ENCODE measurements around the gene DBP. TPM values are rescaled to one million over a fixed set of nuclear protein-coding genes. Genes with fewer than 3 reads are reported as not detected.
"Not testable (repeated sequence)": the region's sequence is repeated elsewhere in the genome, so short reads cannot be mapped to it uniquely, and the experiment has no call there.

Gene DBP
- total RNA-seq, 1 experiment from 2014 or later: 12.6 TPM

DNA sequence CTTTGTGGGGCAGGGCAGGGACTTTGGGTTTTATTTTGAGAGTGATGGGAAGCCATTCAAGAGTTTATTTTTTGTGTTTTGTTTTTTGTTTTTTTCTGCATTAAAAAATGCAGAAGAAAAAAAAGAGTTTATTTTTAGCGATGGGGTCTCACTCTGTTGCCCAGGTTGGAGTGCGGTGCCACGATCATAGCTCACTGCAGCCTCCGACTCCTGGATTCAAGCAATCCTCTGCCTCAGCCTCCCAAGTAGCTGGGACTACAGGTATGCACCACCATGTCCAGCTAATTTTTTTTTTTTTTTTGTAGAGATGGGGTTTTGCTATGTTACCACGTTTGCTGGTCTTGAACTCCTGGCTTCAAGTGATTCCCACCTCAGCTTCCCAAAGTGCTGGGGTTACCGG, 21.3 kb upstream of the DBP start:
- no peak overlapping the region for H3K4ac ChIP-seq (ENCODE audit: low read depth, low read length)
- Mint-ChIP-seq H3K4me3 (no peak overlapping the region), H3K27ac (no peak overlapping the region), H3K9me3 (peaks cover 5 to 6% of the 10 kb centered on the region in 2 experiments; a peak in 3 of 5 replicates), H3K36me3 (ENCODE audit: insufficient read depth in 1 of 3, low read depth in 3 of 3) (peaks cover 0 to 6% (median 5%) of the 10 kb centered on the region in 3 experiments; a peak in 2 of 7 replicates), H3K27me3 (ENCODE audit: low read depth) (peaks cover 16% of the 10 kb centered on the region), H3K4me1 (peaks cover 13 to 14% of the 10 kb centered on the region in 2 experiments)
- no peaks in the 10 kb centered on the region for H3K9me3 ChIP-seq (ENCODE audit: control insufficient read depth, low read depth, low read length)
- H2AK5ac ChIP-seq (ENCODE audit: insufficient read length, low read length): no peak overlapping the region
- no peak overlapping the region for H4K5ac ChIP-seq (ENCODE audit: insufficient read length, low read depth, low read length)
- H3K79me2 ChIP-seq (ENCODE audit: insufficient read depth, low read length): no peaks in the 10 kb centered on the region
- no peak overlapping the region for H3K27ac ChIP-seq (ENCODE audit: insufficient read length, low read depth, low read length)
- no CpG with 5 or more reads among the region's 6 CpGs for WGBS (ENCODE audit: extremely low coverage, insufficient read length, low lambda C conversion rate)
- DNase-seq: no peak
- H3K18ac ChIP-seq (ENCODE audit: insufficient read length, low read depth, low read length): no peak overlapping the region
- no peak overlapping the region for H2BK20ac ChIP-seq (ENCODE audit: low read depth, low read length, poor library complexity, severe bottlenecking)
- H4K8ac ChIP-seq (replicated peaks; ENCODE audit: insufficient read length, low read depth, low read length): no peak overlapping the region
- H2AFZ ChIP-seq (ENCODE audit: low read length): no peak overlapping the region
- H2BK5ac ChIP-seq (ENCODE audit: insufficient read length, low read length): no peak overlapping the region
- H3K56ac ChIP-seq (ENCODE audit: insufficient read length, low read depth, low read length): no peak overlapping the region
- TF ChIP-seq, protein P1, sequence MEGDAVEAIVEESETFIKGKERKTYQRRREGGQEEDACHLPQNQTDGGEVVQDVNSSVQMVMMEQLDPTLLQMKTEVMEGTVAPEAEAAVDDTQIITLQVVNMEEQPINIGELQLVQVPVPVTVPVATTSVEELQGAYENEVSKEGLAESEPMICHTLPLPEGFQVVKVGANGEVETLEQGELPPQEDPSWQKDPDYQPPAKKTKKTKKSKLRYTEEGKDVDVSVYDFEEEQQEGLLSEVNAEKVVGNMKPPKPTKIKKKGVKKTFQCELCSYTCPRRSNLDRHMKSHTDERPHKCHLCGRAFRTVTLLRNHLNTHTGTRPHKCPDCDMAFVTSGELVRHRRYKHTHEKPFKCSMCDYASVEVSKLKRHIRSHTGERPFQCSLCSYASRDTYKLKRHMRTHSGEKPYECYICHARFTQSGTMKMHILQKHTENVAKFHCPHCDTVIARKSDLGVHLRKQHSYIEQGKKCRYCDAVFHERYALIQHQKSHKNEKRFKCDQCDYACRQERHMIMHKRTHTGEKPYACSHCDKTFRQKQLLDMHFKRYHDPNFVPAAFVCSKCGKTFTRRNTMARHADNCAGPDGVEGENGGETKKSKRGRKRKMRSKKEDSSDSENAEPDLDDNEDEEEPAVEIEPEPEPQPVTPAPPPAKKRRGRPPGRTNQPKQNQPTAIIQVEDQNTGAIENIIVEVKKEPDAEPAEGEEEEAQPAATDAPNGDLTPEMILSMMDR (conservative IDR thresholded peaks at IDR 0.05): no peak
- H3K4me1 ChIP-seq (ENCODE audit: insufficient read depth, low read length): no peaks in the 10 kb centered on the region
- H3K23ac ChIP-seq (ENCODE audit: insufficient read length, low read depth, low read length): no peak overlapping the region
- no peaks in the 10 kb centered on the region for H3K27me3 ChIP-seq (ENCODE audit: insufficient read depth, low read length)
- H3K9ac ChIP-seq (ENCODE audit: extremely low read depth, insufficient read length, low read length): no peak overlapping the region
- no peaks in the 10 kb centered on the region for H4K20me1 ChIP-seq (ENCODE audit: control insufficient read depth, insufficient read depth, insufficient read length)
- no peaks in the 10 kb centered on the region for H3K23me2 ChIP-seq (ENCODE audit: insufficient read length, low read depth, low read length, poor library complexity, severe bottlenecking)
- no peaks in the 10 kb centered on the region for H3K79me1 ChIP-seq (ENCODE audit: insufficient read depth, low read depth, low read length, poor library complexity, severe bottlenecking)
- no peak overlapping the region for H2BK120ac ChIP-seq (ENCODE audit: low read depth, low read length, poor library complexity, severe bottlenecking)
- H4K91ac ChIP-seq (ENCODE audit: insufficient read length, low read depth, low read length): no peak overlapping the region
- H3T11ph ChIP-seq (ENCODE audit: low read length): no peak overlapping the region
- no peak overlapping the region for H2BK15ac ChIP-seq (ENCODE audit: low read depth, low read length)
- H3K4me2 ChIP-seq (ENCODE audit: insufficient read depth, insufficient read length, low read length): no peak overlapping the region
- H3K14ac ChIP-seq (ENCODE audit: insufficient read depth, low read length): no peak overlapping the region
- no peak overlapping the region for H2BK12ac ChIP-seq (ENCODE audit: insufficient read length, low read depth, low read length)

DNA sequence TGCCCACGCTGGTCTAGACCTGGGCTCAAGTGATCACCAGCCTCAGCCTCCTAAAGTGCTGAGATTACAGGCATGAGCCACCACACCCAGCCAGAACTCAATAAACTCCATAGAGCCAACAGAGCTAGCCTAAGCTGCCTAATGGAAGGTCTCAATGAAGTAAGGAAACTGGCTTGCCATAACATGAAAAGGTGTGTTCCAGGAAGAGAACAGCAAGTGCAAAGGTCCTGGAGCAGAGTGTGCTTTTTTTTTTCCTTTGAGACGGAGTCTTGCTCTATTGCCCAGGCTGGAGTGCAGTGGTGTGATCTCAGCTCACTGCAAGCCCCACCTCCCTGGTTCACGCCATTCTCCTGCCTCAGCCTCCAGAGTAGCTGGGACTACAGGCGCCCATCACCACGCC, 20.6 kb upstream of the DBP start:
- H2BK120ac ChIP-seq (ENCODE audit: low read depth, low read length, poor library complexity, severe bottlenecking); H3K23ac ChIP-seq (ENCODE audit: insufficient read length, low read depth, low read length); DNase-seq; H4K8ac ChIP-seq (replicated peaks; ENCODE audit: insufficient read length, low read depth, low read length); H3K36me3 Mint-ChIP-seq (ENCODE audit: insufficient read depth in 1 of 3, low read depth in 3 of 3); H2BK20ac ChIP-seq (ENCODE audit: low read depth, low read length, poor library complexity, severe bottlenecking); H4K5ac ChIP-seq (ENCODE audit: insufficient read length, low read depth, low read length); H3K4me1 ChIP-seq (ENCODE audit: insufficient read depth, low read length); H3K18ac ChIP-seq (ENCODE audit: insufficient read length, low read depth, low read length); H3K79me2 ChIP-seq (ENCODE audit: insufficient read depth, low read length); H2BK12ac ChIP-seq (ENCODE audit: insufficient read length, low read depth, low read length); H3T11ph ChIP-seq (ENCODE audit: low read length); H3K9me3 ChIP-seq (ENCODE audit: control insufficient read depth, low read depth, low read length); H4K20me1 ChIP-seq (ENCODE audit: control insufficient read depth, insufficient read depth, insufficient read length); H3K27me3 ChIP-seq (ENCODE audit: insufficient read depth, low read length); H3K14ac ChIP-seq (ENCODE audit: insufficient read depth, low read length); H3K27ac Mint-ChIP-seq; H3K56ac ChIP-seq (ENCODE audit: insufficient read length, low read depth, low read length); H2AK5ac ChIP-seq (ENCODE audit: insufficient read length, low read length); H2BK5ac ChIP-seq (ENCODE audit: insufficient read length, low read length); H3K4me3 Mint-ChIP-seq; H2BK15ac ChIP-seq (ENCODE audit: low read depth, low read length); H3K23me2 ChIP-seq (ENCODE audit: insufficient read length, low read depth, low read length, poor library complexity, severe bottlenecking); H4K91ac ChIP-seq (ENCODE audit: insufficient read length, low read depth, low read length); H3K27ac ChIP-seq (ENCODE audit: insufficient read length, low read depth, low read length); H3K4ac ChIP-seq (ENCODE audit: low read depth, low read length); H3K9ac ChIP-seq (ENCODE audit: extremely low read depth, insufficient read length, low read length); H3K79me1 ChIP-seq (ENCODE audit: insufficient read depth, low read depth, low read length, poor library complexity, severe bottlenecking); H2AFZ ChIP-seq (ENCODE audit: low read length); H3K4me2 ChIP-seq (ENCODE audit: insufficient read depth, insufficient read length, low read length); H3K9me3 Mint-ChIP-seq: not testable (repeated sequence)
- peaks cover 16% of the 10 kb centered on the region for H3K27me3 Mint-ChIP-seq (ENCODE audit: low read depth)
- H3K4me1 Mint-ChIP-seq: peaks cover 13 to 16% of the 10 kb centered on the region in 2 experiments
- no CpG with 5 or more reads among the region's 5 CpGs for WGBS (ENCODE audit: extremely low coverage, insufficient read length, low lambda C conversion rate)
